ENCODE results near the gene AIRE.

- TF ChIP-seq CTCF (IDR thresholded peaks at IDR 0.05; ENCODE audit: poor library complexity, severe bottlenecking) (no peak), POLR2AphosphoS5 (IDR thresholded peaks at IDR 0.05) (no peak)
These were observed 23.9 kb upstream of the AIRE start, which contains the start of gene DNMT3L for GRCh38 chr21:44261675-44262295.
